ENCODE data around the gene VSTM2B. TPM values are rescaled to one million over a fixed set of nuclear protein-coding genes. Genes with fewer than 3 reads are reported as not detected.

VSTM2B gene
- total RNA-seq, 2 donors from 2014 or later = not detected

GRCh38 chr19:29571181-29571580, 45.4 kb downstream of the VSTM2B start:
- Mint-ChIP-seq H3K36me3 (no peaks in the 10 kb centered on the region), H3K9me3 (no peaks in the 10 kb centered on the region), H3K27ac (no peak overlapping the region), H3K4me3 (no peak overlapping the region), H3K27me3 (peaks cover 41 to 54% of the 10 kb centered on the region in 2 donors), H3K4me1 (ENCODE audit: low read depth in 2 of 2) (peaks cover 10 to 16% of the 10 kb centered on the region in 2 donors)
- no peak for DNase-seq (ENCODE audit: low spot score)
- ATAC-seq = no peak

- Mint-ChIP-seq H3K9me3 (no peaks in the 10 kb centered on the region), H3K4me3 (no peak overlapping the region), H3K36me3 (no peaks in the 10 kb centered on the region), H3K27ac (no peak overlapping the region), H3K27me3 (peaks cover 52 to 63% of the 10 kb centered on the region in 2 donors), H3K4me1 (ENCODE audit: low read depth in 2 of 2) (peaks cover 14 to 19% of the 10 kb centered on the region in 2 donors)
- ATAC-seq (no peak), DNase-seq (ENCODE audit: low spot score) (no peak)
These were observed 47.7 kb downstream of the VSTM2B start for GRCh38 chr19:29573486-29573885.

GRCh38 chr19:29574510-29574909, 48.7 kb downstream of the VSTM2B start:
- no peaks in the 10 kb centered on the region for H3K9me3 Mint-ChIP-seq
- no peak for DNase-seq (ENCODE audit: low spot score)
- no peak overlapping the region for H3K4me3 Mint-ChIP-seq
- H3K4me1 Mint-ChIP-seq (ENCODE audit: low read depth in 2 of 2) = peaks cover 14 to 19% of the 10 kb centered on the region in 2 donors
- no peak for ATAC-seq
- no peak overlapping the region for H3K27ac Mint-ChIP-seq
- no peaks in the 10 kb centered on the region for H3K36me3 Mint-ChIP-seq
- peaks cover 52 to 66% of the 10 kb centered on the region in 2 donors for H3K27me3 Mint-ChIP-seq

- no peak for ATAC-seq
These were observed 50.3 kb downstream of the VSTM2B start for GRCh38 chr19:29576046-29576606.

GRCh38 chr19:29576761-29577648, 51.2 kb downstream of the VSTM2B start:
- H3K27ac Mint-ChIP-seq = no peak overlapping the region
- H3K4me1 Mint-ChIP-seq (ENCODE audit: low read depth in 2 of 2) = peaks cover 14 to 19% of the 10 kb centered on the region in 2 donors
- peaks cover 49 to 50% of the 10 kb centered on the region in 2 donors for H3K27me3 Mint-ChIP-seq
- peaks cover 4% of the 10 kb centered on the region for H3K36me3 Mint-ChIP-seq
- H3K9me3 Mint-ChIP-seq = no peaks in the 10 kb centered on the region
- ATAC-seq (peak; percentile 78 to 88), DNase-seq (ENCODE audit: low spot score) (no peak)
- peak overlapping the region; percentile 46 for H3K4me3 Mint-ChIP-seq

More at GRCh38 chr19:29576046-29576606, 50.3 kb downstream of the VSTM2B start:
- Mint-ChIP-seq H3K9me3 (no peaks in the 10 kb centered on the region), H3K27ac (no peak overlapping the region), H3K27me3 (peaks cover 54% of the 10 kb centered on the region in 2 donors), H3K36me3 (peaks cover 4% of the 10 kb centered on the region), H3K4me1 (ENCODE audit: low read depth in 2 of 2) (peaks cover 14 to 19% of the 10 kb centered on the region in 2 donors), H3K4me3 (peak overlapping the region; percentile 41)
- no peak for DNase-seq (ENCODE audit: low spot score)

- no peak for ATAC-seq
- H3K36me3 Mint-ChIP-seq = peaks cover 4% of the 10 kb centered on the region
- H3K4me3 Mint-ChIP-seq = no peak overlapping the region
- peaks cover 47 to 48% of the 10 kb centered on the region in 2 donors for H3K27me3 Mint-ChIP-seq
- DNase-seq (ENCODE audit: low spot score) = no peak
- peaks cover 14 to 19% of the 10 kb centered on the region in 2 donors for H3K4me1 Mint-ChIP-seq (ENCODE audit: low read depth in 2 of 2)
- no peak overlapping the region for H3K27ac Mint-ChIP-seq
- no peaks in the 10 kb centered on the region for H3K9me3 Mint-ChIP-seq
These were observed 51.8 kb downstream of the VSTM2B start for GRCh38 chr19:29577649-29577963.

- Mint-ChIP-seq H3K27ac (no peak overlapping the region), H3K9me3 (no peaks in the 10 kb centered on the region), H3K27me3 (peaks cover 46 to 52% of the 10 kb centered on the region in 2 donors), H3K4me3 (no peak overlapping the region), H3K4me1 (ENCODE audit: low read depth in 2 of 2) (peaks cover 14 to 19% of the 10 kb centered on the region in 2 donors), H3K36me3 (peaks cover 4% of the 10 kb centered on the region)
- ATAC-seq = no peak
- no peak for DNase-seq (ENCODE audit: low spot score)
These were observed 52.6 kb downstream of the VSTM2B start for GRCh38 chr19:29578349-29578748.

- DNase-seq (ENCODE audit: low spot score) = no peak
- H3K4me1 Mint-ChIP-seq (ENCODE audit: low read depth in 2 of 2) = peaks cover 14 to 25% of the 10 kb centered on the region in 2 donors
- no peaks in the 10 kb centered on the region for H3K9me3 Mint-ChIP-seq
- H3K27me3 Mint-ChIP-seq = peaks cover 50 to 52% of the 10 kb centered on the region in 2 donors
- H3K27ac Mint-ChIP-seq = no peak overlapping the region
- ATAC-seq = no peak
- no peak overlapping the region for H3K4me3 Mint-ChIP-seq
- H3K36me3 Mint-ChIP-seq = peaks cover 4% of the 10 kb centered on the region
These were observed 53.6 kb downstream of the VSTM2B start for GRCh38 chr19:29579308-29579910.

- DNase-seq (ENCODE audit: low spot score) (no peak), ATAC-seq (no peak)
- no peak overlapping the region for H3K4me3 Mint-ChIP-seq
- peaks cover 4% of the 10 kb centered on the region for H3K36me3 Mint-ChIP-seq
- peaks cover 5 to 15% of the 10 kb centered on the region in 2 donors for H3K4me1 Mint-ChIP-seq (ENCODE audit: low read depth in 2 of 2)
- peaks cover 34 to 43% of the 10 kb centered on the region in 2 donors for H3K27me3 Mint-ChIP-seq
- H3K27ac Mint-ChIP-seq = no peak overlapping the region
- no peaks in the 10 kb centered on the region for H3K9me3 Mint-ChIP-seq
These were observed 55.6 kb downstream of the VSTM2B start for GRCh38 chr19:29581398-29581797.

- H3K4me1 Mint-ChIP-seq (ENCODE audit: low read depth in 2 of 2) = peaks cover 8 to 16% of the 10 kb centered on the region in 2 donors
- no peaks in the 10 kb centered on the region for H3K9me3 Mint-ChIP-seq
- ATAC-seq (peak; percentile 37 to 50), DNase-seq (ENCODE audit: low spot score) (no peak)
- H3K27me3 Mint-ChIP-seq = peaks cover 25 to 42% of the 10 kb centered on the region in 2 donors
- H3K27ac Mint-ChIP-seq = peak overlapping the region in 1 of 2 donors; percentile 24
- peaks cover 4% of the 10 kb centered on the region for H3K36me3 Mint-ChIP-seq
- peak overlapping the region; percentile 61 for H3K4me3 Mint-ChIP-seq
These were observed 57.6 kb downstream of the VSTM2B start for GRCh38 chr19:29583196-29583999.

GRCh38 chr19:29586401-29586800, 60.6 kb downstream of the VSTM2B start:
- Mint-ChIP-seq H3K9me3 (no peaks in the 10 kb centered on the region), H3K4me1 (ENCODE audit: low read depth in 2 of 2) (peaks cover 8 to 16% of the 10 kb centered on the region in 2 donors), H3K27ac (no peak overlapping the region), H3K4me3 (no peak overlapping the region), H3K36me3 (peaks cover 5% of the 10 kb centered on the region), H3K27me3 (peaks cover 20 to 29% of the 10 kb centered on the region in 2 donors)
- DNase-seq (ENCODE audit: low spot score) (no peak), ATAC-seq (no peak)

- no peak for ATAC-seq
- H3K4me1 Mint-ChIP-seq (ENCODE audit: low read depth in 2 of 2) = peaks cover 8 to 16% of the 10 kb centered on the region in 2 donors
- H3K27me3 Mint-ChIP-seq = peaks cover 25 to 33% of the 10 kb centered on the region in 2 donors
- peak overlapping the region; percentile 1 for H3K4me3 Mint-ChIP-seq
- DNase-seq (ENCODE audit: low spot score) = no peak
- peak overlapping the region in 1 of 2 donors; percentile 20 for H3K27ac Mint-ChIP-seq
- H3K36me3 Mint-ChIP-seq = peaks cover 5% of the 10 kb centered on the region
- H3K9me3 Mint-ChIP-seq = no peaks in the 10 kb centered on the region
These were observed 61.3 kb downstream of the VSTM2B start for GRCh38 chr19:29587059-29587458.

GRCh38 chr19:29587518-29587986, 61.8 kb downstream of the VSTM2B start:
- Mint-ChIP-seq H3K27ac (peak overlapping the region in 1 of 2 donors; percentile 20), H3K4me1 (ENCODE audit: low read depth in 2 of 2) (peaks cover 8 to 16% of the 10 kb centered on the region in 2 donors), H3K36me3 (peaks cover 5% of the 10 kb centered on the region), H3K9me3 (no peaks in the 10 kb centered on the region), H3K4me3 (peak overlapping the region; percentile 1), H3K27me3 (peaks cover 23 to 32% of the 10 kb centered on the region in 2 donors)
- no peak for DNase-seq (ENCODE audit: low spot score)
- peak; percentile 89 to 99 for ATAC-seq
